ENCODE measurements around the gene RAB22A.

The RAB22A gene

DNA sequence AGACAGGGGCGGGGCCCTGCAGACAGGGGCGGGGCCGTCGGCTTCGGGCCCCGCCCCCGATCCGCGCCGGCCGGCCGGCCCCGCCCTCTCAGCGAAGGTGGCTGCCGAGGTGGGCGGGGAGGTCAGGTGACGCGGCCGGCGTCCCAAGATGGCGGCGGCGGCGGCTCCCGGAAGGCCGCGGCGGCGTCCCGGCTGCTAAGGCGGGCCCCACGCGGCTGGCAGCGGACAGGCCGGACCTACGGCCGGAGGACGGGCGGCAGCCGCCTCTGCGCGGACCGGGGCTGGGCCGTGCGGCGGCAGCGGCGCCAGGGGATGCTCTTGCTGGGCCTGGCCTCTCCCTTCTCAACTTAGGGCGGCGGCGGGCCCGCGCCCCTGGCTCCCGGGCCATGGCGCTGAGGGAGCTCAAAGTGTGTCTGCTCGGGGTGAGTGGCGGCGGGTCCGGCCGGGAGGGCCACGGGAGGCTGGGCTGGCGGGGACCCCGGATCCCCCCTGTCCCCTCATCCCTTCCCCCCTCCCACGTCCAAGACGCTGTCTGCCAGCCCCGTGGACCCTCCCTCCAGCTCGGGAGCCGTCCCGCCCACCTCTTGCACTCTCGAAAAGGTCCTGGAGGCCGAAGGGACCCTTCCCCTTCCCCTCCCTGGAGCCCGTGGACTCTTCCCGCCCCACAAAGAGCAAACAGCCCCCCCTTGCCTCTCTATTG, at the start of gene RAB22A:
RAB22A (plus strand) TSS at position 125 of the 700 bp plus-strand sequence; CDS start at position 387, 262 bp downstream.
- peaks cover 54% of the 10 kb centered on the region for H3K4me1 Mint-ChIP-seq
- peak within 1 kb of the TSS; percentile 87 for H3K4me3 Mint-ChIP-seq
- peak; percentile 83 for ATAC-seq
- no peaks in the 10 kb centered on the region for H3K27me3 Mint-ChIP-seq
- peaks cover 17% of the 10 kb centered on the region for H3K36me3 Mint-ChIP-seq
- peak within 1 kb of the TSS; percentile 87 for H3K27ac Mint-ChIP-seq
- H3K9me3 Mint-ChIP-seq = no peaks in the 10 kb centered on the region

- Mint-ChIP-seq H3K36me3 (peaks cover 52% of the 10 kb centered on the region), H3K27ac (no peak overlapping the region), H3K9me3 (no peaks in the 10 kb centered on the region), H3K4me3 (no peak overlapping the region), H3K27me3 (no peaks in the 10 kb centered on the region), H3K4me1 (peaks cover 22% of the 10 kb centered on the region)
- no peak for ATAC-seq
Measured at GRCh38 chr20:58260006-58260405, 49.5 kb upstream of the RAB22A start.

GRCh38 chr20:58261660-58262059, 47.9 kb upstream of the RAB22A start:
- no peaks in the 10 kb centered on the region for H3K9me3 Mint-ChIP-seq
- no peak overlapping the region for H3K27ac Mint-ChIP-seq
- H3K4me1 Mint-ChIP-seq = peaks cover 19% of the 10 kb centered on the region
- no peaks in the 10 kb centered on the region for H3K27me3 Mint-ChIP-seq
- H3K36me3 Mint-ChIP-seq = peaks cover 47% of the 10 kb centered on the region
- no peak for ATAC-seq
- H3K4me3 Mint-ChIP-seq = no peak overlapping the region

DNA sequence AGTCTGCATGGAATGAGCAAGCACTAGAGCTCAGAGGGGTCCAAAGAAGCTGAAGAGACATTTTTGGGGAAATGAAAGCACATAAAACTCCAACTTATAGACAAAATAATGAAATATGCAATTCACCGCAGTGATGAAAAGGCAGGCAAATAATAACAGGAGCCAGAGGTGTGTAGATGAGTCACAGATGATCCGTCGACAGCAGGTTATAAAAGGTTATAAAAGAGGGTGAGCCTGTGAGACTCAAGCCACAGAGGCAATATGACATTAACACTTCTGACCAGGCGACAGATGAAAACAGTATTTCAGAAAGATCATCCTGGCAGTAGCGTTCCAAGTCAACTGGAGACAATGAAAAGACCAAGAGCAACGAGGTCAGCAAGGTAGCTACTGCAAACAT, 45.2 kb upstream of the RAB22A start:
- H3K27me3 Mint-ChIP-seq = no peaks in the 10 kb centered on the region
- no peak overlapping the region for H3K4me3 Mint-ChIP-seq
- H3K27ac Mint-ChIP-seq = no peak overlapping the region
- no peaks in the 10 kb centered on the region for H3K9me3 Mint-ChIP-seq
- no peak for ATAC-seq
- H3K36me3 Mint-ChIP-seq = peaks cover 36% of the 10 kb centered on the region
- peaks cover 12% of the 10 kb centered on the region for H3K4me1 Mint-ChIP-seq

GRCh38 chr20:58267389-58268215, 41.9 kb upstream of the RAB22A start:
- Mint-ChIP-seq H3K27ac (no peak overlapping the region), H3K4me1 (peaks cover 6% of the 10 kb centered on the region), H3K4me3 (no peak overlapping the region)

DNA sequence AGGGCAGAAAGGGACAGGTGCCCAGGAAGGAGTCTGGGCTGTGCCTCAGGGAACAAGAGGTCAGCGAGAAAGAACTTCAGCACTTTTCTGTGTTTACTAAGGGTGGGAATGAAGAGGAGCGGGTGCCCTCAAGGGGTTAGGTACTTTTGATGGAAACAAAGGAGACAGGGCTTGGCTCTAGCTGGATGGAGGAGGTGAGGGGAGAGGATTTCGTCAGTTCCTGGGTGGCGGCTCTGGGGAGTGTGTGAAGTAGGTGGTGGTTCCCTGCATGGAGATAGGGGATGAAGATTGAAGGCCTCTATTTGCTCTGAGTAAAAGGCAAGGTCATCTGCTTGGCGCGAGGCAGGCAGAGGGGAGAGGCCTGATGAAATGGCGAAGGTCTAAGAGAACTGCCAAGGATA, 41.1 kb upstream of the RAB22A start:
- H3K4me3 Mint-ChIP-seq = no peak overlapping the region
- H3K36me3 Mint-ChIP-seq = peaks cover 30% of the 10 kb centered on the region
- H3K27ac Mint-ChIP-seq = peak overlapping the region; percentile 16
- no peak for ATAC-seq
- no peaks in the 10 kb centered on the region for H3K27me3 Mint-ChIP-seq
- H3K9me3 Mint-ChIP-seq = no peaks in the 10 kb centered on the region
- peaks cover 6% of the 10 kb centered on the region for H3K4me1 Mint-ChIP-seq

More at GRCh38 chr20:58267389-58268215, 41.9 kb upstream of the RAB22A start:
- no peaks in the 10 kb centered on the region for H3K27me3 Mint-ChIP-seq
- peaks cover 25% of the 10 kb centered on the region for H3K36me3 Mint-ChIP-seq
- no peaks in the 10 kb centered on the region for H3K9me3 Mint-ChIP-seq
- ATAC-seq = no peak

DNA sequence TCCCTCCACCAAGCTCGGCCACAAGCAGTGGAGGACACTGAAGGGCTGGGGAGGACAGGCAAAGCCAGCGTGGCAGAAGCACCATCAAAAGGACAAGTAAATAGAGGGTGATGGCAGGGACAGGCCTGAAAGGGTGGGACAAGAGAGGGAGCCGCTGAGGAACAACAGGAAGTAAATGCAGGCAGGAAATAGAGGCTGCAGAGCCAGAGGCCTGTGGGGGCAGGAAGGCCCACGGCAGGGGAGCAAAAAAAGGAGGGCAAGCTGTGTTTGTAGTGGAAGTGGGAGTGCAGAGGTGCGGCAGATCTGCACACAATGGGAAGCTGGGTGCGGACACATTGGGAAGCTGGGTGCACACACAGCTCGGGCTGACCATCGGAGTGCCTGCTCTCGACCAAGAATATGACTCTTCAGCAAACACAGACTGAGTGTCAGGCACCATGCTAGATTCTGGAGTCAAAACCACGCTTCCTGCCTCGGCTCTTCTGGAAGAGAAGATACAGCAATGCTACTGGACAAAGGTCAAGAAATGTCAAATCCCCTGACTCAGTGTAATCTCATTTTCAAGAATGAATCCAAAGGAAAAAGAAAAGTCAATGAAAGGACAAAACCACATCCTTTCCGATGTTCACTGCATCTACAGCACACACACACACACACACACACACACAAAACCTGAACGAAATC, 40.4 kb upstream of the RAB22A start:
- Mint-ChIP-seq H3K4me1 (peaks cover 6% of the 10 kb centered on the region), H3K36me3 (peaks cover 36% of the 10 kb centered on the region), H3K9me3 (no peaks in the 10 kb centered on the region), H3K4me3 (no peak overlapping the region), H3K27me3 (no peaks in the 10 kb centered on the region), H3K27ac (peak overlapping the region; percentile 16)
- no peak for ATAC-seq

DNA sequence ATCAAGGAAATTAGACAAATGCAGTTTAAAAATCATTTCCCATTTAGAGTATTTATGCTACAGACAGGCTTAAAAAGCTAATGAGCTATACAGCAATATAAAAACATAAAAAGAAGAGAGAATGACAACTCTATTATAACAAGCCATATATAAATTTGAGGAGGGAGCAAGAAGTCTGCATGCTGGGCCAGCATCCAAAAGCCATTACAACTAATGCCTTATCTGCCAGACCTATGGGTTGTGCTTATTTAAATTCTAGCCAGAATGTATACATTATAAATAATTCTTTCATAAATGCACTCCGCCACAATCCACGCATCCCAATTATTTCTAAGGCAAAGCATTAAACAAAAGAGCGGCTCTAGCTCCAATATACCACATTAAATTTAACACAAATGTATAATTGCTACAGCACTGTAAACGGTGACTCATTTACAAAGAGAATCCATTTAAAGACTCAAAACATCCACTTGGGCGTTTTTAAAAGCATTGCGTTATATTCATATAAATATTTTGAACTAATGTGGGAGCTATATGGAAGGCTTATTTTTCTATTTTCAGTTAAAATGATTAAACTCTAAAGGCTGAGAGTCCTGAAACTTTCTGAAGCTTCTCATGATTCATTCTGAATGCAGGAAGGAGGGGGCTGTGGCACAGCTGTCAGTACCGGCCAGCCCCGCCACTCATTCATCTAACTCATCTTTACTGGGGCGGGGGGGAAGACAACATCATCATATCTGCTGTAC, 37.7 kb upstream of the RAB22A start:
- Mint-ChIP-seq H3K27me3 (no peaks in the 10 kb centered on the region), H3K27ac (no peak overlapping the region), H3K4me1 (peaks cover 6% of the 10 kb centered on the region), H3K9me3 (peaks cover 6% of the 10 kb centered on the region), H3K36me3 (peaks cover 61% of the 10 kb centered on the region), H3K4me3 (no peak overlapping the region)
- no peak for ATAC-seq

- no peaks in the 10 kb centered on the region for H3K27me3 Mint-ChIP-seq
- peaks cover 60% of the 10 kb centered on the region for H3K36me3 Mint-ChIP-seq
- ATAC-seq = no peak
- no peak overlapping the region for H3K27ac Mint-ChIP-seq
- peaks cover 14% of the 10 kb centered on the region for H3K4me1 Mint-ChIP-seq
- H3K4me3 Mint-ChIP-seq = no peak overlapping the region
- H3K9me3 Mint-ChIP-seq = peaks cover 6% of the 10 kb centered on the region
Measured at GRCh38 chr20:58274384-58274783, 35.1 kb upstream of the RAB22A start.

DNA sequence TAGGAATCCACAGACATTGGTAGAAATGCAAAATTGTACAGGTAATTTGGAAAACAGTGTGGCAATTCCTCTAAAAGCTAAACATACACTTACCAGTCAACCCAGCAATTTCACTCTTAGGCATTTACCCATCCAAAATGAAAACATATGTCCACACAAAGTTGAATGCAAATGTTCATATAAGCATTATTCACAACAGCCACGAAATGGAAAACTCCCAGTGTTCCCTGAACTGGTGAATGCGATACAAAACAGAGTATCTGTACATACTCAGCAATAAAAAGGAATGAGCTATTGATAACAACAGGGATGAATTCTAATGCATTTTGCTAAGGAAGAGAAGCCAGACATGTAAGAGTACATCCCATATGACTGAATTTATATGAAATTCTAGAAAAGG, 32.4 kb upstream of the RAB22A start:
- Mint-ChIP-seq H3K4me1 (peaks cover 26% of the 10 kb centered on the region), H3K4me3 (no peak overlapping the region), H3K27ac (no peak overlapping the region), H3K27me3 (no peaks in the 10 kb centered on the region), H3K9me3 (peaks cover 6% of the 10 kb centered on the region), H3K36me3 (peaks cover 71% of the 10 kb centered on the region)
- no peak for ATAC-seq

GRCh38 chr20:58277578-58278472, 31.7 kb upstream of the RAB22A start:
- no peaks in the 10 kb centered on the region for H3K27me3 Mint-ChIP-seq
- H3K27ac Mint-ChIP-seq = no peak overlapping the region
- peaks cover 30% of the 10 kb centered on the region for H3K4me1 Mint-ChIP-seq
- peaks cover 6% of the 10 kb centered on the region for H3K9me3 Mint-ChIP-seq
- ATAC-seq = no peak
- peaks cover 72% of the 10 kb centered on the region for H3K36me3 Mint-ChIP-seq
- H3K4me3 Mint-ChIP-seq = no peak overlapping the region

DNA sequence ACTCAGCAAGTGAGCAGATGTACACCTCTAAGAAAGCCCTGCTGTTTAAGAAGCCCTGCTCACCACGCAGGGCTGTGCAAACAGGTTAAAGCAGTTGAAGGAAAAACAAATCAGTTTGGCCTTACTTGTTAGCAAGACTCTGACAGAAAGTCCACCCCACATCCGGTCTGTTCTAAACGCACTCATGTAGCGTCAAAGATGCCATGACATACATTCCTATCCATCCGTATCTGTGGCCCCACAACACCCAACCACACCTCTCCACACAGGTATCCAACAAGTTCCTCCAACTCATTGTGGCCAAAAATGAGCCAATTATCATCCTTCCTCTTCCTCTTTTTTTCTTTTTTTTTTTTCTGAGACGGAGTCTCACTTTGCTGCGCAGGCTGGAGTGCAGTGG, 22.8 kb upstream of the RAB22A start:
- no peaks in the 10 kb centered on the region for H3K27me3 Mint-ChIP-seq
- H3K27ac Mint-ChIP-seq = peak overlapping the region; percentile 53
- no peak overlapping the region for H3K4me3 Mint-ChIP-seq
- no peaks in the 10 kb centered on the region for H3K9me3 Mint-ChIP-seq
- peaks cover 38% of the 10 kb centered on the region for H3K4me1 Mint-ChIP-seq
- H3K36me3 Mint-ChIP-seq = peaks cover 50% of the 10 kb centered on the region
- ATAC-seq = peak; percentile 74

GRCh38 chr20:58287638-58288037, 21.9 kb upstream of the RAB22A start:
- no peak for ATAC-seq
- Mint-ChIP-seq H3K4me3 (no peak overlapping the region), H3K36me3 (peaks cover 46% of the 10 kb centered on the region), H3K27me3 (no peaks in the 10 kb centered on the region), H3K9me3 (no peaks in the 10 kb centered on the region), H3K4me1 (peaks cover 32% of the 10 kb centered on the region), H3K27ac (peak overlapping the region; percentile 53)

DNA sequence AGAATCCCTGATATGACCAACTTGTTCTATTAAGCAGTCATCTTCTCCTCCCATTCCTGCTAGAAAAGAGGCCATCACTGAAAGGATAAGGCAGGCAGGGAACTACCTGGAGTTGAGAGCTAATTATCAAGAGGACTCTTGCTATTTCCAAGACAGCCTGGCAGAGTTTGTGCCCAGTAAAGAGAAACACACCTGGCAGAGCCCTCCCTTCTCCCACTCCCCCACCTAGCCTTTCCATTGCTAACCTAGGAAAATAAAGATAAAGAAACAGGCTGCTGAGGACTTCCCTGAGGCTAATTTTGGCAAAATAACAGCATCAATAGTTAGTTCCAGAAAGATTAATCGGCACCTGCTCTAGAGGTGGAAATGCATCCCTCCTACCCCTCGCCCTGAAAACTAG, 20.4 kb upstream of the RAB22A start:
- Mint-ChIP-seq H3K27me3 (no peaks in the 10 kb centered on the region), H3K36me3 (peaks cover 52% of the 10 kb centered on the region), H3K27ac (no peak overlapping the region), H3K4me1 (peaks cover 32% of the 10 kb centered on the region), H3K4me3 (no peak overlapping the region), H3K9me3 (no peaks in the 10 kb centered on the region)
- no peak for ATAC-seq
